CD4-positive, alpha-beta memory T cell (primary cell): ENCODE measurements around the gene NMB. TPM values are rescaled to one million over a fixed set of nuclear protein-coding genes. Genes with fewer than 3 reads are reported as not detected.

ENCODE experiments used
- CTCF ChIA-PET: fragments of 350-600 bp; sonication (Branson Sonifier 250); formaldehyde crosslinking; loops from one replicate; lab custom pipeline; 2021; ENCODE audit warnings: inconsistent platforms; ENCODE audit not compliant: partially characterized antibody; lab: Charles Lee
- POLR2A ChIA-PET: fragments of 350-600 bp; sonication (Branson Sonifier 250); formaldehyde crosslinking; loops from one replicate; lab custom pipeline; 2021; ENCODE audit not compliant: partially characterized antibody; lab: Charles Lee
- DNase-seq, 5 donors: peaks; one replicate each; pipeline versions ENCODE4 v3.0.0 to v3.0.0-alpha.2; 2020 to 2022; ENCODE audit warnings: mixed read lengths in 1 of 5
- H3K27ac ChIP-seq: one replicate; pipeline ENCODE4 v1.7.0; 2013; ENCODE audit warnings: low read depth, low read length
- H3K27me3 ChIP-seq: 2 replicates; pipeline ENCODE4 v1.7.0; 2013; ENCODE audit warnings: mild to moderate bottlenecking, low read length, moderate library complexity; ENCODE audit not compliant: insufficient read depth
- H3K36me3 ChIP-seq: 2 replicates; pipeline ENCODE4 v1.7.0; 2013; ENCODE audit warnings: mild to moderate bottlenecking, low read length, moderate library complexity; ENCODE audit not compliant: insufficient read depth
- H3K4me1 ChIP-seq: 2 replicates; pipeline ENCODE4 v1.7.0; 2013; ENCODE audit warnings: mild to moderate bottlenecking, low read length, moderate library complexity; ENCODE audit not compliant: insufficient read depth
- H3K4me3 ChIP-seq, 2 donors: one replicate each; pipeline ENCODE4 v1.7.0; 2013; ENCODE audit warnings: low read length in 2 of 2, mild to moderate bottlenecking in 1 of 2
- H3K9me3 ChIP-seq, 2 donors: one replicate each; pipeline ENCODE4 v1.7.0; 2013; ENCODE audit warnings: low read length in 2 of 2, control low read depth in 1 of 2; ENCODE audit not compliant: control insufficient read depth in 1 of 2
- H3K27ac Mint-ChIP-seq, 7 donors: one replicate each; pipeline ENCODE4 v1.8.0; 2020 to 2021; ENCODE audit warnings: mixed read lengths in 7 of 7, mild to moderate bottlenecking in 6 of 7, inconsistent platforms in 3 of 7, moderate library complexity in 3 of 7
- H3K27me3 Mint-ChIP-seq, 2 donors: one replicate each; pipeline ENCODE4 v1.8.0; 2020 to 2021; ENCODE audit warnings: mixed read lengths in 2 of 2
- H3K36me3 Mint-ChIP-seq, 2 donors: one replicate each; pipeline ENCODE4 v1.8.0; 2020 to 2021; ENCODE audit warnings: mixed read lengths in 2 of 2, inconsistent platforms in 1 of 2, mild to moderate bottlenecking in 1 of 2
- H3K4me1 Mint-ChIP-seq, 4 donors: one replicate each; pipeline ENCODE4 v1.8.0; 2020 to 2021; ENCODE audit warnings: mixed read lengths in 4 of 4, mild to moderate bottlenecking in 1 of 4
- H3K4me3 Mint-ChIP-seq, 8 donors: one replicate each; pipeline ENCODE4 v1.8.0; 2020 to 2021; ENCODE audit warnings: mixed read lengths in 8 of 8, mild to moderate bottlenecking in 7 of 8, moderate library complexity in 6 of 8, inconsistent platforms in 3 of 8
- H3K9me3 Mint-ChIP-seq, 8 donors: one replicate each; pipeline ENCODE4 v1.8.0; 2020 to 2021; ENCODE audit warnings: mixed read lengths in 8 of 8, mild to moderate bottlenecking in 5 of 8, inconsistent platforms in 3 of 8, moderate library complexity in 1 of 8
- intact Hi-C: fragments of 100-400 bp; cut with micrococcal nuclease; formaldehyde crosslinking; loops from one replicate; pipeline ENCODE4 v1.15.1; 2023
- polyA plus RNA-seq, 2 donors: library from polyadenylated mRNA; unstranded; fragments of 300-500 nt; fragmentation: Illumina TruSeq; gene quantifications; one replicate each; pipeline ENCODE4 v1.2.3, GENCODE V29; 2021
- total RNA-seq, 2 experiments: library from RNA; stranded (reverse); gene quantifications; one replicate each; pipeline ENCODE4 v1.2.3, GENCODE V29; 2021

Gene NMB
- total and polyA plus RNA-seq, 4 experiments from 2014 or later, result 2.4 to 4.1 (median 3.2) TPM

GRCh38 chr15:84638103-84638502 is 19.9 kb downstream of the NMB start:
- no peaks in the 10 kb centered on the region for H3K9me3 ChIP-seq
- no peak for DNase-seq
- H3K4me3 Mint-ChIP-seq, result peak overlapping the region in 2 of 8 donors; percentile 36 to 57
- H3K27me3 Mint-ChIP-seq, result no peaks in the 10 kb centered on the region
- no peak overlapping the region for H3K4me3 ChIP-seq
- H3K36me3 Mint-ChIP-seq, result peaks cover 23 to 52% of the 10 kb centered on the region in 2 donors
- ChIA-PET CTCF (interaction anchor here (0.6 to 2.4 kb wide), 9 partner anchors 15 to 114 kb away, joined by 3 to 15 read pairs (median 4); partner anchors contain the start of gene SEC11A), POLR2A (interaction anchor here (0.6 to 2.5 kb wide), 3 partner anchors 17 to 82 kb away, joined by 3 to 16 read pairs (median 3); partner anchors contain the start of gene WDR73)
- peaks cover 44% of the 10 kb centered on the region for H3K36me3 ChIP-seq
- peaks cover 26% of the 10 kb centered on the region for H3K4me1 ChIP-seq
- H3K4me1 Mint-ChIP-seq, result peaks cover 18 to 35% (median 27%) of the 10 kb centered on the region in 4 donors
- no peaks in the 10 kb centered on the region for H3K27me3 ChIP-seq
- no peak overlapping the region for H3K27ac ChIP-seq
- intact Hi-C loops, result loop anchor here (1.0 kb wide), 1 partner anchor 50 kb away; no protein-coding TSS in a partner anchor
- no peaks in the 10 kb centered on the region for H3K9me3 Mint-ChIP-seq
- peak overlapping the region in 6 of 7 donors; percentile 28 to 86 (median 83) for H3K27ac Mint-ChIP-seq

- H3K9me3 ChIP-seq, result no peaks in the 10 kb centered on the region
- DNase-seq, result no peak
- H3K4me3 Mint-ChIP-seq, result peak overlapping the region; percentile 84 to 95 (median 89)
- ChIA-PET CTCF (interaction anchor here (1.3 to 3.3 kb wide), 8 partner anchors 10 to 294 kb away, joined by 3 to 22 read pairs (median 6); partner anchors contain the start of genes WDR73 and ZSCAN2), POLR2A (interaction anchor here (0.6 to 7.2 kb wide), 16 partner anchors 9 to 115 kb away, joined by 3 to 101 read pairs (median 6); partner anchors contain the start of genes NMB, SEC11A, WDR73 and ZSCAN2)
- no peaks in the 10 kb centered on the region for H3K27me3 Mint-ChIP-seq
- H3K4me1 ChIP-seq, result peaks cover 40% of the 10 kb centered on the region
- intact Hi-C loops, result no loop called here
- H3K9me3 Mint-ChIP-seq, result no peaks in the 10 kb centered on the region
- H3K4me3 ChIP-seq, result peak overlapping the region; percentile 63 to 91
- H3K27ac ChIP-seq, result peak overlapping the region; percentile 75
- peaks cover 14% of the 10 kb centered on the region for H3K36me3 ChIP-seq
- peaks cover 12 to 34% of the 10 kb centered on the region in 2 donors for H3K36me3 Mint-ChIP-seq
- peak overlapping the region; percentile 65 to 92 (median 88) for H3K27ac Mint-ChIP-seq
- peaks cover 28 to 56% (median 44%) of the 10 kb centered on the region in 4 donors for H3K4me1 Mint-ChIP-seq
- H3K27me3 ChIP-seq, result no peaks in the 10 kb centered on the region
Observed at GRCh38 chr15:84634228-84634837, 23.7 kb downstream of the NMB start.

- DNase-seq, result peak; percentile 62 to 68 (median 67)
- H3K9me3 ChIP-seq, result no peaks in the 10 kb centered on the region
- peak overlapping the region; percentile 91 to 97 (median 95) for H3K4me3 Mint-ChIP-seq
- peak overlapping the region; percentile 91 to 97 (median 96) for H3K27ac Mint-ChIP-seq
- H3K4me1 Mint-ChIP-seq, result peaks cover 28 to 56% (median 44%) of the 10 kb centered on the region in 4 donors
- peaks cover 7 to 30% of the 10 kb centered on the region in 2 donors for H3K36me3 Mint-ChIP-seq
- H3K27me3 Mint-ChIP-seq, result no peaks in the 10 kb centered on the region
- intact Hi-C loops, result no loop called here
- H3K27ac ChIP-seq, result peak overlapping the region; percentile 75
- peaks cover 40% of the 10 kb centered on the region for H3K4me1 ChIP-seq
- peaks cover 8% of the 10 kb centered on the region for H3K36me3 ChIP-seq
- H3K27me3 ChIP-seq, result no peaks in the 10 kb centered on the region
- H3K4me3 ChIP-seq, result peak overlapping the region; percentile 63 to 91
- ChIA-PET POLR2A (interaction anchor here (0.6 to 7.2 kb wide), 17 partner anchors 10 to 174 kb away, joined by 3 to 101 read pairs (median 6); partner anchors contain the start of genes NMB, SEC11A, WDR73 and ZSCAN2), CTCF (interaction anchor here (1.3 to 3.3 kb wide), 5 partner anchors 15 to 45 kb away, joined by 3 to 22 read pairs (median 12); partner anchors contain the start of genes WDR73 and ZSCAN2)
- no peaks in the 10 kb centered on the region for H3K9me3 Mint-ChIP-seq
Observed at GRCh38 chr15:84633311-84634227, 24.4 kb downstream of the NMB start.

GRCh38 chr15:84631706-84632272 is 26.2 kb downstream of the NMB start:
- peak overlapping the region; percentile 92 to 97 (median 95) for H3K4me3 Mint-ChIP-seq
- Histone ChIP-seq H3K27me3 (no peaks in the 10 kb centered on the region), H3K36me3 (no peaks in the 10 kb centered on the region), H3K9me3 (no peaks in the 10 kb centered on the region), H3K4me1 (peaks cover 40% of the 10 kb centered on the region), H3K4me3 (peak overlapping the region; percentile 70 to 97), H3K27ac (peak overlapping the region; percentile 75)
- no peaks in the 10 kb centered on the region for H3K9me3 Mint-ChIP-seq
- peak overlapping the region; percentile 95 to 98 (median 97) for H3K27ac Mint-ChIP-seq
- intact Hi-C loops, result loop anchor here (1.0 kb wide), 7 partner anchors 23 to 349 kb away; partner anchors contain the start of genes SEC11A, WDR73 and ZNF592
- H3K36me3 Mint-ChIP-seq, result peaks cover 0 to 17% of the 10 kb centered on the region in 2 donors
- peaks cover 25 to 49% (median 39%) of the 10 kb centered on the region in 4 donors for H3K4me1 Mint-ChIP-seq
- ChIA-PET CTCF (interaction anchor here (1.0 to 3.0 kb wide), 11 partner anchors 11 to 90 kb away, joined by 3 to 18 read pairs (median 7); partner anchors contain the start of genes NMB, WDR73 and ZSCAN2), POLR2A (interaction anchor here (0.6 to 7.2 kb wide), 23 partner anchors 10 to 355 kb away, joined by 3 to 101 read pairs (median 8); partner anchors contain the start of genes SEC11A, WDR73 and ZSCAN2)
- DNase-seq, result no peak
- H3K27me3 Mint-ChIP-seq, result no peaks in the 10 kb centered on the region

- Histone ChIP-seq H3K36me3 (no peaks in the 10 kb centered on the region), H3K4me3 (no peak overlapping the region), H3K27me3 (no peaks in the 10 kb centered on the region), H3K27ac (no peak overlapping the region), H3K9me3 (no peaks in the 10 kb centered on the region), H3K4me1 (peaks cover 15% of the 10 kb centered on the region)
- CTCF ChIA-PET, result interaction anchor here (0.7 to 1.2 kb wide), 3 partner anchors 31 to 300 kb away, joined by 3 read pairs; no protein-coding TSS in a partner anchor
- Mint-ChIP-seq H3K36me3 (peaks cover 6 to 22% of the 10 kb centered on the region in 2 donors), H3K9me3 (no peaks in the 10 kb centered on the region), H3K4me1 (peaks cover 10 to 31% (median 19%) of the 10 kb centered on the region in 4 donors), H3K4me3 (no peak overlapping the region), H3K27ac (peak overlapping the region in 1 of 7 donors; percentile 68), H3K27me3 (no peaks in the 10 kb centered on the region)
- DNase-seq, result no peak
- intact Hi-C loops, result no loop called here
- POLR2A ChIA-PET, result interaction anchor here (1.9 kb wide), 1 partner anchor 88 kb away, joined by 8 read pairs; the partner anchor contains the start of gene SEC11A
Observed at GRCh38 chr15:84629033-84629432, 29.0 kb downstream of the NMB start.

GRCh38 chr15:84625123-84625522 is 32.9 kb downstream of the NMB start:
- H3K9me3 ChIP-seq, result peaks cover 0 to 18% of the 10 kb centered on the region in 2 donors
- ChIA-PET CTCF (interaction anchor here (0.7 to 1.2 kb wide), 4 partner anchors 9 to 32 kb away, joined by 3 read pairs; no protein-coding TSS in a partner anchor), POLR2A (no interaction called here)
- no peak for DNase-seq
- H3K4me3 Mint-ChIP-seq, result no peak overlapping the region
- no peaks in the 10 kb centered on the region for H3K27me3 Mint-ChIP-seq
- H3K27me3 ChIP-seq, result no peaks in the 10 kb centered on the region
- H3K4me1 Mint-ChIP-seq, result peaks cover 0 to 5% (median under 1%) of the 10 kb centered on the region in 4 donors
- intact Hi-C loops, result no loop called here
- H3K4me3 ChIP-seq, result no peak overlapping the region
- H3K27ac Mint-ChIP-seq, result peak overlapping the region in 1 of 7 donors; percentile 71
- H3K36me3 ChIP-seq, result peaks cover 14% of the 10 kb centered on the region
- H3K36me3 Mint-ChIP-seq, result peaks cover 37 to 38% of the 10 kb centered on the region in 2 donors
- no peak overlapping the region for H3K27ac ChIP-seq
- H3K9me3 Mint-ChIP-seq, result peaks cover 0 to 27% (median 20%) of the 10 kb centered on the region in 8 donors
- H3K4me1 ChIP-seq, result no peaks in the 10 kb centered on the region
